ENCODE results near the gene CHI3L2.

GRCh38 chr1:111196213-111196612 is 31.3 kb upstream of the CHI3L2 start:
- TF ChIP-seq CTCF (conservative IDR thresholded peaks at IDR 0.05; ENCODE audit: low read depth, low read length) (no peak), POLR2A (IDR thresholded peaks at IDR 0.05; ENCODE audit: low read depth, low read length) (no peak), CHD1 (IDR thresholded peaks at IDR 0.05; ENCODE audit: low read depth, low read length) (no peak), BHLHE40 (IDR thresholded peaks at IDR 0.05; ENCODE audit: low read depth, low read length) (no peak)
- TF ChIP-seq, protein P1, sequence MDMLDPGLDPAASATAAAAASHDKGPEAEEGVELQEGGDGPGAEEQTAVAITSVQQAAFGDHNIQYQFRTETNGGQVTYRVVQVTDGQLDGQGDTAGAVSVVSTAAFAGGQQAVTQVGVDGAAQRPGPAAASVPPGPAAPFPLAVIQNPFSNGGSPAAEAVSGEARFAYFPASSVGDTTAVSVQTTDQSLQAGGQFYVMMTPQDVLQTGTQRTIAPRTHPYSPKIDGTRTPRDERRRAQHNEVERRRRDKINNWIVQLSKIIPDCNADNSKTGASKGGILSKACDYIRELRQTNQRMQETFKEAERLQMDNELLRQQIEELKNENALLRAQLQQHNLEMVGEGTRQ (IDR thresholded peaks at IDR 0.05; ENCODE audit: low read depth, low read length) = no peak
